HG02571 (cell line): Measurements from ENCODE around the gene ACOT11.

ENCODE experiments used
- ATAC-seq: cut with Tn5 transposase; IDR thresholded peaks from one replicate; pipeline ENCODE4 v1.9.1; 2021; ENCODE audit warnings: mild to moderate bottlenecking, moderate library complexity; ENCODE audit not compliant: unreplicated experiment

ACOT11 gene

DNA sequence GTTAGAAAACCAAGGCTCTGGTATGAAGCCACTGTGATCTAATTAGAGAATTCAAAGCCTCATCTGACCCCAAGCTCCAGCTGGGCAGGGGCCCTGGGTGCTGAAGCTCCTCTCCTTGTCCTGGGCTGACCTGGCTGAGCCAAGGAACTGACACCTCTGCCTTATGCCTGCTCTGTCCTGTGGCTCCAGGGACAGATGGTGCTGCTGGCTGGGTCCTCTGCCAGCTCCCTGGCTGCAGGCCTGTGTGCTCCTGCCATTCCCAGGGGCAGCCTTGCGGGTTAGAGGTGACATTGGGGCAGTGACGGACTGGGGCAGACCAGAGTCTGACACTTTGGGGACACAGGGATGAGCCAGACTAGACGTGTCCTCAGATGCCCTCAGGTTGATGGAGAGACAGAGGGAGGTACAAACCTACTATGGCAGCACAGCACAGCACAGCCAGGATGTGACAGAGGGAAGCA lies 11.8 kb downstream of the ACOT11 start:
- no peak for ATAC-seq

DNA sequence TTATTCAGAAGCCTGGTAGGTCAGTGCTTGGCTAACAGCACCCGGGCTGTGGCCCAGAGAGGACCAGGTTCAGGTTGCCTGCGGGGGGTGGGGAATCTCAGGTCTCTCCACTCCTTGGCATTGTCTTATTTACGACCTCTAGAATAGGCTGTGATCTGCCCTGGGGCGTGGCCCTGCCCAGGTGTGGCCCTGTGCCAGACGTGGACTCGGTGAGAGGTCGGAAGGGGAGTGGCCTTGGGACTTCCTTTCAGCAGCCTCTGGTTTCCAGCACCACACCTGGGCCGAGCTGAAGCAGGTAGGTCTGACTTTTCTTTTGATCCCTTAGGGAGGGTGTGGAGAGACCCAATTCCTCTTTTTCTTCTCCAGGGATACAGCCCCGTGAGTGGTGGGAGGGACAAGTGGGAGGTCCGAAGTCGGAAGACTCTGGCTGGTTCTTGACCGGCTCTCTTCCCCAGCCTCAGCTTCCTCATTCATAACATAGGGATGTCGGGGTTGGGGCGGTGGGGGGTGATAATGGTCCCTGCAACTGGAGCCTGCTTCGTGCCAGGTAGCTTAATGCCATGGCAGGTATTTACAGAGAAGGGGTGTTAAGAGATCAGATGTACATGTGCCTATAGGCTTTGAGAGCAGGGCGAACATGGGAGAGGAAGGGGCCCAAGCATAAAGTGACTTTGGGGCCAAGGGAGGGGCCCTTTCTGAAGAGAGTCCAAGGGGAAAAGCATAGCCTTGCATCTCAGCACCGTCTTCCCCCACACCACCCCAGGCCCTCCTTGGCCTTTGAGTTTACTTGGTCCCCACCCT lies 16.5 kb downstream of the ACOT11 start:
- no peak for ATAC-seq

DNA sequence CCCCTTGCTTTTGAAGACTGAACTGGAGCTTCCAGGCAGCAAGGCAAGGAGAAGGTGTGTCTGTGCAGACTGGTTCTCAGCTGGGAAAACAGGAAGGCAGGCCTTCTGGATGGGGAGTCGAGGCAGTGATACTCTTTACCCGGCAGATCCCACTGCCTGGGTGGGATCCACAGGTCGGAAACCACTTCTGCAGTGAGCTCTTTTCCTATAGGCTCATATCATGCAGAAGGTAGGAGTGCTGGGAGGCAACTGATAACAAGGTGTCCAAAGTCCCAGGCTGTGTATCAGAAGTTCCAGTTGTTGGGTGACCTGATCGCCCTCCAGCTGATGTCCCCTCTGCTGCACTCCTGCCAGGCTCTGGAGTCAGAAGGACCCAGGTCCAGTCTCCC lies 17.1 kb downstream of the ACOT11 start:
- no peak for ATAC-seq

DNA sequence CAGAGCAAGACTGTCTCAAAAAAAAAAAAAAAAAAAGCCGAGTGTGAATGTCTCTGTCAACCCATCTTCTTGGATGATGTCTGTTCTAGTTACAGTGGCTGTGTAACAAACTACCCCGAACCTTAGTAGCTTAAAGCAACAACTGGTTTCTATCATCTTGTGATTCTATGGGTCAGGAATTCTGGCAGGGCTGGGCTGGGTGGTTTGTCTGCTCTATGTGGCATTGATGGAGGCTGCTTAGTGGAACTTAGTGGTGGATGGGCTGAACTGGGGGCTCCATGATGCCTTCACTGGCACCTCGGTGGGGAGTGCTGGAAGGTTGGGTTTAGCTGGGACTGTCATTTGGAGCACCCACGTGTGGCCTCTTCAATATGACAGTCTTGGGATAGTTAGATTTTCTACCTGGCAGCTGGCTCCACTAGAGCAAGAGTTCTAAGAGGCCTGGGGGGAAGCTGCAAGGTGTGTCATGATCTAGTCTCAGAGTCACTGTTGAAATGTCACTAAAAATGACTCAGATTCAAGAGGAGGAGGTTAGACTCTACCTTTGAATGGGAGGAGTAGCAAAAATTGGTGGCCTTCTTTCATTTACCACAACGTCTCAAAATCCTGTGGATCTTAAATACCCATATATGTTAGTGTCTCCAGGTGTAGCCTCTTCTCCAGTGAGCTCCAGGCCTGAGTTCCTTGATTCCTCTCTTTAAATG lies 18.6 kb downstream of the ACOT11 start:
- no peak for ATAC-seq

DNA sequence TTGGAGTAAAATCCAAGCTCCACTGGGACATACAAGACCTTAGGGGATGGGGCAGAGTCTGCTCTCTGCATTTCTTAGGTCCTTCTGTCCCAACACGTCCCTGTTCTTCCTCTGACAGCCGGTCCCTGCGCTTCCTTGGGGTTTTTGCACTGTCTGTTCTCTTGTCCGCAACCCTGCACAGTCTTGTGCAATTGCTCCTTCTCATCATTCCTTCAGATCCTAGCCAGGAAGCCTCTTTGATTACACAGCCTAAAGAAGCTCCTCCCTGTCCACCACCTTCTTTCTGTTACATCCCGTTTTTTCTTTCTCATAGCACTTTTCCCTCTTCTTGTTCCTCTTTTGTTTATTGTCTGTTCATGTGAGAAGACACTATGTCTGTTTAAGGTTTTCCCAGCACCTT lies 19.9 kb downstream of the ACOT11 start:
- no peak for ATAC-seq

DNA sequence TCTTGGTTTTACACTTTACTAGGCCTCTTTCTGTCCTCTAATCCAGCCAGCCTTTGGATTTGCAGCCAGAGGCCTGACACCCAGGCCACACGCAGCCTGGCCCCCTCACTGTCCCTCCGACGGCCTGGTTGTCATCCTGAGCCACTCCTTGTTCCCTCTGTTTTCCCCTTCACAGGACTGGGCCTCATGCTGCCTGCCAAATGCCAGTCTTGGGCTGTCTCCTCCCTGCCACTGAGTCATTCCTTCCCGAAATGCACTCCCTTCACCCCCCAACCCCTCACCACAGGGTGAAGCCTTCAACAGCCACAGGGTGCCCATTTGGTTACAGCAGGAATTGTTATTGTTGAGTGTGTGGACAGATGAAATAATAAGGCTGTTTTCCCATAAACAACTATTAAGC lies 21.3 kb downstream of the ACOT11 start:
- ATAC-seq: no peak

DNA sequence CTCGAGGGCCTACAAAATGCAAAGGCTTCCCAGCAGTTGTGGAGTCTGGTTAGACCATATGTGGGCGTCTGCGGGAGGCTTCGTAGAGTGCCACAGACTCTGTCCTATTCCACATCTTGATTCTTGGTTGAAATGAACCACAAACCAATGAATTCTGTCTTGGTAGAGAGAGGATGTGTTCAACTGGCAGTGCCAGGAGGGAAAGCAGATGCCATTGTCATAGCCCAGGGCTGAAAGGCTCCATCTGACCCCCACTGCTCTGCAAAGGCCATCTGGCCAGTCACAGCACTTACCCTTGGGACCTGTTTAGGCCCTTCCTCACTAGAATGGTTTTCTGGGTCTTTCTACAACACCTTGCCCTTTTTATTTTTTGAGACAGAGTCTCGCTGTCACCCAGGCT lies 22.1 kb downstream of the ACOT11 start:
- no peak for ATAC-seq

DNA sequence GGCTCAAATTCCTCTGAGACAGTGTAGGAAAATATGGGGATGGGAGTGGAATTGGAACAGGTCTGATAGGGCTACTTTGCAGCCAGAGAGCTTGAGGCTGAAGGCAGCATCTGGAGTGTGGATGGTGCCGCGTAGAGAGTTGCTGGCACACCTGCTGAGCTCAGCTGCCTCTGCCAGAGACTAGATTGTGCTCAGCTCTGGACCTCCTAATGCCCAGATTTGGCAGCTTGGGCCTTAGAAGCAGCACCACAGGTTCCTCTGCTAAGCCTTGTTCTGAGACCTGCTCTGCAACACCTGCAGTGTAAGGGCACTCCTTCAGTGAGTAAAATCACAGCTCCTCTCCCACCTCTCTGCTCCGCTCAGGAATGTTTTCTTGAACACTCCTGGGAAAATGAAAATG lies 23.3 kb downstream of the ACOT11 start:
- no peak for ATAC-seq

DNA sequence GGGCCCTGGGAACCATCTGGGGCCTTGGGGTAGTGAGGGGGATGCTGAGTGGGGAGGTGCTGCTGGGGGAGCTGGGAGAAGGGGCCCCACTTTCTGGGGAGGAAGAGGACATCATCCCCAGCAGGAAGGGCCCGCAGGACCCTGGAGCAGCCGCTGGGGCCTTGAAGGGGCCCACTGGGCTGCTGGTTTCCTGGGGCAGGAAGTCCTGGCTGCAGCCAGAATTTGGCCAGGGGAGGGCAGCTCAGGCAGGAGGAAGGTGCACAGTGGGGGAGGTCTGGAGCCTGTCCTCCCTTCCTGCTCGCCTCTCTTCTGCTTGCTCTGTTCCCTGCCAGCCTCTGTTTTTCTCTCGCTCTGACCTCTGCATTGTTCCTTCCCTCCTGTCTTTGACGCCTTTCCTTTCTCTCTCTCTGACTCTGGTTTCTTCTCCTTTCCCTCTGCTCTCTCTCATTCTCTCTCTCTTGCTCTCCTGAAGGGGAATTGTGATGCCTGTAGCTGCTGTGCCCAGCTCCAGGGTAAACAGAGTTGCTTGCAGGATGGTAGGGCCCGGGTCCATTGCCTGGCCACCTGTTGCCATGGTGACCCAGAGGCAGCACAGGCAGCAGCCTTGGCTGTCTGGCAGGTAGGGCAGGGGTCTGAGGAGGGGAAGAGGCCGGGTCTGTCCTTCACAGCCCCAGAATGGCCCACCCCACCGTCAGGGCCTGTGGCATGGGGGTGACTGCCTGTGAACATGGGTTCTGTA lies 23.9 kb downstream of the ACOT11 start:
- no peak for ATAC-seq

DNA sequence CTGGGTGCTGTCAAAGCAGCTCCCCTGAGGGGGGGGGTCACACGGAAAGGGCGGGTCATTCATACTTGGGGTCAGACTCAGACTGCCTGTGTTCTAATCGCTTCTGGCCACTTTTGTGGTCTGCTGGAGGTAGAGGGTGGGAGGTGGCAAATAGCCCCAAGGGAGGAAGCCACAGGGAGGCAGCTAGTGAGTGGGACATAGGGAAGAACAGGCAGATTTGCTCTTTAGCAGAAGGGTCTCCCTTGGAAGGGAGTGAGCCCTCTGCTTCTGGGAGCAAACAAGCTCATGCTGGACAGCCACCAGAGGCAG lies 24.5 kb downstream of the ACOT11 start:
- no peak for ATAC-seq

DNA sequence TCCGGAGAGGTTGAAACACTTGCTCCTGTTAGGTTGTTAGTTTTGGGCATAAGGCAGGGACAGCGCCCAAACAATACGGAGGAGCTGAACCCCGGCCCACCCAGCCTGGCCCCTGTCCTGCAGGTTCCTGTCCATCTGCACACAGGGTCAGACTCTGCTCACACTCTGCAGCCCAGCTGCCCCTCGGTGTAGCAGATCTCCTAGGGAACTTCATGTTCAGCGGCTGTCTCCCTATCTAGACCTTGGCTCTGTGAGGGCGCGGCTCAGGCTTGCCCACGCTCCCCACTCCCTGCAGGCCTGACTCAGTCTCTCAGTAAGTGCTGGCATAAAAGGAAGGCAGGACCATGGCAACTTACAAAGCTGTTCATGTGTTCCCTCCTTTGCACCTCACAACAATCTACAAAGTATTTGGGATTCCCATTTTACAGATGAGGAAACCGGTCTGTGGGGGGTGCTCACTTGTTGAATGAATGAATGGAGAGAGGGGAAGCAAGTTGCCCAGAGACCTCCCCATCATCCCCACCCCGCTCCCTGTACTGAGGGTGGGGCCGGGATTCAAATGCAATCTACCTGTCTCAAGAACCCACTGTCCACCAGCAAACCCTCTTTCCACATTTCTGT lies 26.2 kb downstream of the ACOT11 start:
- no peak for ATAC-seq

DNA sequence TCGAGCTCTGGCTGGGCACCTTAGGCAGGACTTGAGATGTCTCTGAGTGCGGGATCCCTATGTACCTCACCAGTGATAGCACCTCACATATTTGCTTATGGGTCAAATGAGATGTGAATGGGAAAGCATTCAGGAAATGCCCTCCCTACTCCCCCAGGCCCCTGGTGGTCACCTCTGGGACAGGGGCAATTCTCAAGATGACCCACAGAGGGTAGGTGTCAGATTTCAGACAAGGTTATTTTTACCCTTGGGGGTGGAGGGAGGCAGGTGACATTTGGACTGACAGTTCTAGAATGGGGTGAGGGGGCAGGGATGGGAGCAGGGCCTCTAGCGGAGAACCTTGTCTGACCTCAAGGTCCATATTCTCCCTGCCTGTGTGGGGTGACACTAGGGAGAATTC lies 27.1 kb downstream of the ACOT11 start:
- ATAC-seq: no peak

DNA sequence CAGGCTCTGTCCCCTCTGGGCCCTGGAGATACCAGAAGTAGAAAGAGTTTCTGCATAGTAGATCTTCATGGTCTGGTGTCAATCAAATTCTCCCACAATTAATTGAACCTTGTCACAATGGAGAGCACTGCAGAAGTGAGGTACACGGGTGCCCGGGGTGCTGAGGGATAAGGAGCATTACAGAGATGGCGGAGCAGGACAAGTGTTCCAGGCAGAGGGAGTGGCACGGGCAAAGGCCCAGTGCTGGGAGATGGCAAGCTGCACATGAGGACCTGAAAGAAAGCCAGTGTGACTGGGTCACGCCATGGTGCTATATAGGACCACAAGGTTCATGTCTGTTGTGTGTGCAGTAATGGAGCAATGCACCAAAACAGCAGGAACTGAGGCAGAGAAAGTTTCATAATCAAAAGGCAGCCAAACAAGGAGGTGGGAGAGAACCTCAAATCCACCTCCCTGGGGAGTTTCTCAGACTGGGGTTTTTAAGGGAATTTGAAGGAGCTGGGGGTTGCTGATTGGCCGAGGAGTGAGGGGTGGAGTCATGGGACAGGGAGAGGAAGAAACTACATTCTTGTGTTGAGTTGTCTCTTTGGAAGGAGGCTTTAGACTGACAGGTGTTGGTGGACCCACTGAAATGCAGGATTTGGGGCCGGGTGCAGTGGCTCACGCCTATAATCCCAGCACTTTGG lies 27.7 kb downstream of the ACOT11 start:
- ATAC-seq: no peak

DNA sequence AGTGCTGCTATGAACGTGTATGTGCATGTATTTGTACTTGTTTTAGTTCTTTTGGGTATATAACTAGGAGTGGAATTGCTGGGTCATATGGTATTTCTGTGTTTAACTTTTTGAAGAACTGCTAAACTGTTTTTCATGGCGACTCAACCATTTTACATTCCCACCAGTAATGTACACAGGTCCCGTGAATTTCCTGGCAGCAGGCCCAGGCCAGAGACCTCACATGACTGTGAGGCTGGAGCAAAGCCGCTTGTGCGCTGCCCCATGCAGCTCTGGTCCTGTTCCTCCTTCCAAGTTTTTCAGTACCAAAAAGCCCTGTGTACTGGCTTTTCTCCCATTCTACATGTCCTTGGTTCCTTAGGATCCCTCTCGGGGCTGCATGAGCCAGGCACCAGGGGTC lies 29.6 kb downstream of the ACOT11 start:
- ATAC-seq: no peak

DNA sequence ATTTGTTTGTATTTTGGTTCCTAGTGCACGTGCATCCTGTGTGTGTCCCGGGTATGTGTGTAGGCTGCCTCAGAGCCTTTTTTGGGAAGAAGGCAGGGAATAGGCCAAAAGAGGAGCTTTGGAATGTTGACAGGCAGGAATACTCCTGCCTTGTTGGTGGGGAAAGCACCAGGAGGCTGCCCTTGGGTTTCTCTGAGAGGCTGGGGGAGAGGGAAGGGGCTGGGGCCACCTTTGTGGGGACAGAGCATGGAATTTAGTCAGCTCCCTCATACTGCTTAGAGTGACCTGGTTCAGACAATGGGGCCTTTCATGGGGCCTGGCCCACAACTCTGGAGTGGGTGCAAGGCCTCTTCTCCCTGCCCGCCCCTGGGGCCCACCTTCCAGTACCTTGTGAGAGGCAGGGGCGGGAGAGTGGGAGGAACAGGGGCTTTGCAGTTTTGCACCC lies 31.3 kb downstream of the ACOT11 start:
- no peak for ATAC-seq

DNA sequence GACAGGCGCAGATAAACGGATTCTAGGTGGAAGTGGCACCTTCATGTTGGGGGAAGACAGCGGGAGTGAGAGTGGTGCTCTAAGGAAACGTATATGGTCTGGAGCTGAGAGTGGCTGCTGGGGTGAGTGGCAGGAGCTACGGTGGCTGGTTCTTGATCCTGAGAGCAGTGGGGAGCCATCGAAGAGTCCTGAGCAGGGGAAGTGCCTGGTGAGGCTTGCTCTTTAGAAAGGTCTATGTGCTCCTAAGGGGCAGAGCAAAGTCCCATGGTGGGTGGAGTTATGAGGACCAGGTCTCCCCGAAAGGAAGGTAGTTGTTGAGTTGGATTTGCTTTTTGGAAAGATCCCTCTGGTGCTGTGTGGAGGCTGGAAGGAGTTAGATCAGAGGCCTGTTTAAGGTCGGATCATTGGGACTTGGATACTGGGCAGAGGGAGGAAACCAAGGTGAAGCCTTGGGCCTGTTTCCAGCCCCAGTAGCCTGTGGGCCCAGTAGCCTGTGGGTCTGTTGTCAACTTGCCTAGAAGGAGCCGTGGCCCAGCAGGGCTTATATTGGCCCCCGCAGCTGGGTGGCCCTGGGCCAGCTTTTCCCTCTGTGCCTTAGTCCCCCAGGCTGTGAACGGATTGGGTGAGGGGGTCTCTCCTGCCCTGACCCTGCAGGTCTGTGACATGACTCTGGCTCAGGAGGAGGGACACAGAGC lies 33.0 kb downstream of the ACOT11 start:
- no peak for ATAC-seq

DNA sequence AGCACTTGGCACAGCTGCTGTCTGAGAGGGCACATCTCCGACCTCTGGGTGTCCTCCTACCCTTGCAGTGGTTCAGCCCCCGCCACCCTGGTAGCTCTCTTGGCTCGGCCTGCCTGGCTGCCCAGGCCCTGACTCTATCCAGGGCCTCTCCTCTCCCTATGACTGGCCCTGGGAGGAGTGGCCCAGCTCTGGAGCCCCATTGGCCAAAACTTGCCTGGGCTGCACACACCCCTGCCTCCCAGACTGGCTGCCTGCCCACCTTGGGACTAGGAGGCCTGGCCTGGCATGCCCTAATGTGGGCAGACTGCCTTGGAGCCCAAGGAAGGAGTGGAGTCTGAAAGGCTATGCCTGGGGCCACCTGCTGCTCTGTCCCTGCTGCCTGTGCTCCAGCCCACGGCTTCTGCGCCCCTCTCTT lies 33.6 kb downstream of the ACOT11 start:
- no peak for ATAC-seq

DNA sequence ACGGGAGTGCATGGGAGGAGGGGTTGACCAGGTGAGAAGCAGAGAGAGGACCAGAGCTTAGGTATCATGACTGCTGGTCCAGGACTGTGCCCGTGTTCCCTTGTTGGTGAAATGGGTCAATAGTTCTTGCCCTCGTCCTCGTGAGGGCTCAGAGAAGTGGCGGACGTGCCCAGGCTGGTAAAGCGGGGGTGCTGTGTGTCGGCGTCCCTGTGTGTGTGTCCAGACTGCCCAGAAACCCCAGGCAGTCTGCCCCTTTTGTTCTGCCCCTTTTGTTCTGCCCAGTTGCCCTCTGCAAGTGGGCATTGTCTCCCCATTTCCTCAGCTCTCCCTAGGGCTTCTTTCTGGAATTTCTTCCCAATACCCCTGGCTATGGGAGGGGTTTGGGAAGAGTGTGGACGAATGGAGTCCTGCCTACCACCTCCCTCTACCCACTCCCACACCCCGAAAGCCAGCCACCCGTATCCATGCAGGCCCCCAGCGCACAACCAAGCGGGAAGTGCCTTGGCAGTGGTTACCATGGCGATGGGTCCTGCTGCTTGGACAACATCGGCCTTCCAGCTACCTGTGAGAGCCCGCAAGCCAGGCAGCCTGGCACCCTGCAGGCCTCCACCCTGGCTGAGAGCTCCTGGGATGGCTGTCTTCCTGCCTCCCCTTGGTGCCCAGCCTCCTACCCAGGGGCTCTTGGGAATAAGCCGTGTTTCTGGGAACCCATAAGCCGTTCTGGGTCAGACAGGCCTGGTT lies 34.7 kb downstream of the ACOT11 start:
- ATAC-seq: no peak

DNA sequence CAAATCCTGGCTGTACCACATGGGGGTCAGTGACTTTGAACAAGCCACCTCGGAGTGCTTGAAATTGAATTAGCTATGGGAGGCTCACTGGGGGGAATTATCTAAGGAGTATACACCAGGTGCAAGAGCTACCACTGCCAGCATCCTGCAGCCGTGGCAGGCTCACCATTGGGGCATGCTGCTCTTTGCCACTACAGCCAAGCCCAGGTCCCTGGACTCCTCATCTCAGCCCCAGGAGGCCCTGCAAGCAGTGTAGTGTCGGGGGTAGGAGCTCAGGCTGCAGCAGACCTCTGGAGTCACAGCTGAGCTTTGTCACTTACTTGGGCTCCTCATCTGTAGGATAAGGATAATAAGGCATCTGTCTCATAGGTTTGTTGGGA lies 35.3 kb downstream of the ACOT11 start:
- no peak for ATAC-seq

DNA sequence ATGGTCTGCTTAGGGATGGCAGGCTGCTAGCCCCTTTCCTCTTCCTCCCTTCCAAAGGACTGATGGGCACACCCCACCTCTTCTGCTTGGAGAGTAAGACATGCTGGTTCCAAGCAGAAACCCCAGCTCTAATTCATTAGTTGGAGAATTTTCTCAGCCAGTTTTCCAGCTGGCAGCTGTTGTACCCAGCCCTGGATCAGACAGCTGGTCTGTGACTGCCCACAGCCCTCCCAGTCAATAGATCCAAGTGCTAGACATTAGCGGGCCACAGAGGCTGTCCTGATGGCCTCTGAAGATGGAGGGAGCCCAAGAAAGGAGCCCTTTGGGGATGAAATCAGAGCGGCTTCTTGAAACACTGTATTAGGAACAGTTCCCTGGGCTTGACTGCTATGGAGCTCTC lies 35.8 kb downstream of the ACOT11 start:
- no peak for ATAC-seq
